Right kidney (tissue), 1 donor: Measurements from ENCODE around the gene SAMD3.
"Not testable (repeated sequence)": the region's sequence is repeated elsewhere in the genome, so short reads cannot be mapped to it uniquely, and the experiment has no call there.

Experiments
- DNase-seq: peaks from one replicate; pipeline ENCODE4 v3.0.0-alpha.2; 2016

SAMD3 gene

GRCh38 chr6:130207979-130208649 lies 14.6 kb downstream of the SAMD3 start:
- no peak for DNase-seq

GRCh38 chr6:130206479-130206878 lies 16.3 kb downstream of the SAMD3 start:
- DNase-seq, result no peak

DNA sequence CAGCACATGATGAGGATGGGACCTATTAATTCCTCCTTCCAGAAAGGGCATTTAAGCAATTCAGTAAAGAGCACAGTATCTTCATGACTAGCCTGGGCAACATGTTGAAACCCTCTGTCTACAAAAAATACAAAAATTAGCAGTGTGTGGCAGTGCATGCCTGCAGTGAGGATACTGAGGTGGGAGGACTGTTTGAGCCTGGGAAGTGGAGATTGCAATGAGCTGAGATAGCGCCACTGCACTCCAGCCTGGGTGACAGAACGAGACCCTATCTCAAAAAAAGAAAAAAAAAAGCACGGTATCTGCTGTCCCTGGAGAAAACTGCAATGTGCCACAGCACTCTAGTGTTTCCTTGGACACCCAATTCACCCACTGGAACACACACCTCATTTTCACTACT lies 18.4 kb downstream of the SAMD3 start:
- no peak for DNase-seq

GRCh38 chr6:130203370-130203769 lies 19.4 kb downstream of the SAMD3 start:
- no peak for DNase-seq

DNA sequence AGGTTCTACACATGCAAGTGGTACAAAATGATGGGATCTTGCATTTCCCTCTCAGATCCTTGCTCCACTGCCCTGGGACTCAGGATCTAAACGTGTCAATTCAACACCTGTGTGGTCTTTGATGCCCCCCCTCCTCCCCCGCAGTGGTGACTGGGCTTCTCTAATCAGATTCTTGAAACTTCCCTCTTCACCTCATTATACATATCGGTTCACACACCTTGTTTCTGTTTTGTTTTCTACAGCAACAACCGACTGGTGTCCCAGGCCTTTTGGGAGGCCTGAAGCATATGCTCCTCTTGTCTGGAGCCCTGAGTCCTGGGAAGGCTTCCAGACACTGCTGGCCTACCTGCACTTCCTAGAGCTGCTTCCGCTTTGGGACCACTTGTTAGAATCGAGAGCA lies 20.0 kb downstream of the SAMD3 start:
- DNase-seq, result no peak

- DNase-seq, result no peak
These were observed 22.7 kb downstream of the SAMD3 start for GRCh38 chr6:130200020-130200419.

- DNase-seq, result no peak
These were observed 24.2 kb downstream of the SAMD3 start for GRCh38 chr6:130198483-130199035.

GRCh38 chr6:130197816-130198482 lies 24.8 kb downstream of the SAMD3 start:
- not testable (repeated sequence) for DNase-seq

DNA sequence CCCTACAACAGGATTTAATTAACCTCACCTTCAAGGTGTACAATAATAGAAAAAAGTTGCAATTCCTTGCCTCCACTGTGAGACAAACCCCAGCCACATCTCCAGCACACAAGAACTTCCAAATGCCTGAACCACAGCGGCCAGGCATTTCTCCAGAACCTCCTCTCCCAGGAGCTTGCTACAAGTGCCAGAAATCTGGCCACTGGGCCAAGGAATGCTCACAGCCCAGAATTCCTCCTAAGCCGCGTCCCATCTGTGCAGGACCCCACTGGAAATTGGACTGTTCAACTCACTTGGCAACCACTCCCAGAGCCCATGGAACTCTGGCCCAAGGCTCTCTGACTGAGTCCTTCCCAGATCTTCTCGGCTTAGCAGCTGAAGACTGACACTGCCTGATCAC lies 28.3 kb downstream of the SAMD3 start:
- not testable (repeated sequence) for DNase-seq

DNA sequence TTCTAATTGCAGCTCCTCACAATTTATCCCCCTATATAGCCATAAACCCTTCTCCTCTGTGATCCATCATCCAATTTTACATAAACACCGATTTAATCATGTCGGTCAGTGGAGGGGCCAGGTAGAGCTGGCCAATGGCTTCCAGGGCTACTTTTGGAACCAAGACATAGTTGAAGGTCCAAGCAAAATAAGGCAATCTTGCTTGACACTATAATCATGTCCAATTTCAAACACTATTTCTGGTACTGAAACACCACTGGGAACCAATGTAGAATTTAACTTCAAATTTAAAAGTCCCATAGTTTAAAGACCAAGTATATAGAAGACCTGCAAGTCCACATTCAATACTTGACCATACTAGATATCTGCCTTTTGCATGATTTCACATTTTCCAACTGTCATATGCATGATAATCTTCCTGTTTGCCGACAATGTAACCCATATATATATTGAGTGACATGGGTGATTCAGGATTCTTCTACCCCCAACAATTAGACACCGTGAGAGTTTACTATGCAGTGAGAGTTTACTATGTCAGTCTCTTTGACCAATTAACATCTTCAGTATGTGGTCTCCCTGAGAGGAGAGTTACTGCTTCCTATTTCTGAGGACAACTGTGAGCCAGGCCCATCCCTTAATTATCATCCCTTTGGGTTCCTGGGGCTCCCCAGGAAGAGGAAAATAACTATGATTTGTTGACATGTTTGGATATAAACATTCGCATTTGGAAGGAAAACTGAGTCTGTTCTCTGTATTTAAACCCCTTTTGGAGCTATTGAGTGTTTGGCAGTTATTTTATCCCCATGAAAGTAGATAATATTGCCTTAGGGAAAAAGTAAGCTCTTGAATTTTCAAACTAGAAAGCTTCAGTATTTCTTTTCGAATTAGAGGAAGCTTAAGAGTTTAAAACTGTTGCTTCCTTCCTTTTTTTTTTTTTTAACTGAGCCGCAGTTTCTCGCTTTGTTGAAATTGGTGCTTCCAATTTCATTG lies 31.8 kb downstream of the SAMD3 start:
- no peak for DNase-seq

- no peak for DNase-seq
These were observed 33.0 kb downstream of the SAMD3 start for GRCh38 chr6:130189531-130190397.

GRCh38 chr6:130188207-130188899 lies 34.4 kb downstream of the SAMD3 start:
- DNase-seq, result no peak

GRCh38 chr6:130187335-130188206 lies 35.2 kb downstream of the SAMD3 start:
- DNase-seq, result no peak

- no peak for DNase-seq
These were observed 37.1 kb downstream of the SAMD3 start for GRCh38 chr6:130185658-130186057.

GRCh38 chr6:130183271-130184222 lies 39.2 kb downstream of the SAMD3 start:
- DNase-seq, result no peak

DNA sequence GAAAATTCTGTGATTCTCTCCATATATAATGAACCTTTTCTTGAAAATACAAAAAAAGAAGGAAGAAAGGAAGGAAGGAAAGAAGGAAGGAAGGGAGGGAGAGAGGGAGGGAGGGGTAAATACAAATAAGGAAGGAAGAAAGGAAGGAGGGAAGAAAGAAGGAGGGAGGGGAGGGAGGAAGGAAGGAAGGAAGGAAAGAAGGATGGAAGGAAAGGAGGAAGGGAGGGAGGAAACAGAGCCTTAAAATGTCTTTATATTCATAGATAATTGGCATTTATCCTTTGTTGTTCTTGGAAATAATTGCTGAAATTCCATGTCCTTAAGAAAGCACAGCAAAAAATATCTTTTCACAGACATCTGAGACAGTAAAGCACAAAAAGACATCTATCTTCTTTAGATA lies 40.3 kb downstream of the SAMD3 start:
- DNase-seq, result no peak

GRCh38 chr6:130178692-130179091 lies 44.1 kb downstream of the SAMD3 start:
- DNase-seq, result no peak

- DNase-seq, result no peak
These were observed 46.4 kb downstream of the SAMD3 start for GRCh38 chr6:130176378-130176777.
